ENCODE measurements around the gene ICA1L. TPM values are rescaled to one million over a fixed set of nuclear protein-coding genes. Genes with fewer than 3 reads are reported as not detected.
"Not testable (repeated sequence)": the region's sequence is repeated elsewhere in the genome, so short reads cannot be mapped to it uniquely, and the experiment has no call there.

Gene ICA1L
- total RNA-seq, result 10 to 100 TPM in 1 of 3 donors, 1 to 10 TPM in 2; 1.6 to 12.7 (median 2.6) TPM
- long read RNA-seq, donor 1, partial matches to known transcripts, result 0 of 3 reads
- long read RNA-seq, donor 1, other reads (novel, unspliced or antisense), result 1 of 3 reads
- long read RNA-seq, donor 2, partial matches to known transcripts, result 0 of 1 reads
- long read RNA-seq, donor 2, other reads (novel, unspliced or antisense), result 0 of 1 reads

- ATAC-seq (peak; percentile 79), DNase-seq (peak; percentile 53 to 78 (median 63))
- intact Hi-C loops (cut with DNase I, micrococcal nuclease), result no loop called here
- TF ChIP-seq, protein P1, sequence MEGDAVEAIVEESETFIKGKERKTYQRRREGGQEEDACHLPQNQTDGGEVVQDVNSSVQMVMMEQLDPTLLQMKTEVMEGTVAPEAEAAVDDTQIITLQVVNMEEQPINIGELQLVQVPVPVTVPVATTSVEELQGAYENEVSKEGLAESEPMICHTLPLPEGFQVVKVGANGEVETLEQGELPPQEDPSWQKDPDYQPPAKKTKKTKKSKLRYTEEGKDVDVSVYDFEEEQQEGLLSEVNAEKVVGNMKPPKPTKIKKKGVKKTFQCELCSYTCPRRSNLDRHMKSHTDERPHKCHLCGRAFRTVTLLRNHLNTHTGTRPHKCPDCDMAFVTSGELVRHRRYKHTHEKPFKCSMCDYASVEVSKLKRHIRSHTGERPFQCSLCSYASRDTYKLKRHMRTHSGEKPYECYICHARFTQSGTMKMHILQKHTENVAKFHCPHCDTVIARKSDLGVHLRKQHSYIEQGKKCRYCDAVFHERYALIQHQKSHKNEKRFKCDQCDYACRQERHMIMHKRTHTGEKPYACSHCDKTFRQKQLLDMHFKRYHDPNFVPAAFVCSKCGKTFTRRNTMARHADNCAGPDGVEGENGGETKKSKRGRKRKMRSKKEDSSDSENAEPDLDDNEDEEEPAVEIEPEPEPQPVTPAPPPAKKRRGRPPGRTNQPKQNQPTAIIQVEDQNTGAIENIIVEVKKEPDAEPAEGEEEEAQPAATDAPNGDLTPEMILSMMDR (IDR thresholded peaks at IDR 0.05), result no peak
- H3K4me1 ChIP-seq (ENCODE audit: low read depth), result peaks cover 2% of the 10 kb centered on the region
- H3K9me3 ChIP-seq, result no peaks in the 10 kb centered on the region
- H3K36me3 ChIP-seq (ENCODE audit: low read depth), result no peaks in the 10 kb centered on the region
- peak within 1 kb of the TSS; percentile 42 for H3K4me3 ChIP-seq
Observed at GRCh38 chr2:202871300-202872141, at the start of gene ICA1L. ICA1L (minus strand) TSS chr2:202871766; CDS start chr2:202829009, 42,757 bp downstream.

DNA sequence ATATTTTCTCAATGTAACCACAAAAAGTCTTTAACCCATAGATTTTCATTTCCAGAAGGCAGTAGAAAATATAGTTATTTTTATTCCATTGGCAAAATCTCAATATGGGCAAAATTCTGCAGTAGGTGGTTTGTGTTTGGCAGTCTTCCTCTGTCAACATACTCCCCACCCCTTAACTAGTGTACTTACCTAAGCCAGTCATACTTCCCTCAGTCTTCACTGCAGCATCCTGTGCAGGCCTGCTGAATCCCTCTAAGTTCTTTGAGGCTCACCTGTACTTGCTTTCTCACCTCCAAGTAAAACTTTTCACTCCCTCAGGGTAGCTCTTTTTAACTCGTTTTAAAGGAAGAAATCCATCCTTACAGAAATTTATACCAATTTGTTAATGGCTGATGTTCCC is 47.3 kb upstream of the ICA1L start:
- intact Hi-C loops (cut with DNase I, micrococcal nuclease), result no loop called here
- Histone ChIP-seq H3K9me3 (no peaks in the 10 kb centered on the region), H3K4me3 (no peak overlapping the region), H3K36me3 (ENCODE audit: low read depth) (no peaks in the 10 kb centered on the region), H3K4me1 (ENCODE audit: low read depth) (no peaks in the 10 kb centered on the region)
- TF ChIP-seq, protein P1 (IDR thresholded peaks at IDR 0.05), result no peak
- ATAC-seq (no peak), DNase-seq (no peak)

DNA sequence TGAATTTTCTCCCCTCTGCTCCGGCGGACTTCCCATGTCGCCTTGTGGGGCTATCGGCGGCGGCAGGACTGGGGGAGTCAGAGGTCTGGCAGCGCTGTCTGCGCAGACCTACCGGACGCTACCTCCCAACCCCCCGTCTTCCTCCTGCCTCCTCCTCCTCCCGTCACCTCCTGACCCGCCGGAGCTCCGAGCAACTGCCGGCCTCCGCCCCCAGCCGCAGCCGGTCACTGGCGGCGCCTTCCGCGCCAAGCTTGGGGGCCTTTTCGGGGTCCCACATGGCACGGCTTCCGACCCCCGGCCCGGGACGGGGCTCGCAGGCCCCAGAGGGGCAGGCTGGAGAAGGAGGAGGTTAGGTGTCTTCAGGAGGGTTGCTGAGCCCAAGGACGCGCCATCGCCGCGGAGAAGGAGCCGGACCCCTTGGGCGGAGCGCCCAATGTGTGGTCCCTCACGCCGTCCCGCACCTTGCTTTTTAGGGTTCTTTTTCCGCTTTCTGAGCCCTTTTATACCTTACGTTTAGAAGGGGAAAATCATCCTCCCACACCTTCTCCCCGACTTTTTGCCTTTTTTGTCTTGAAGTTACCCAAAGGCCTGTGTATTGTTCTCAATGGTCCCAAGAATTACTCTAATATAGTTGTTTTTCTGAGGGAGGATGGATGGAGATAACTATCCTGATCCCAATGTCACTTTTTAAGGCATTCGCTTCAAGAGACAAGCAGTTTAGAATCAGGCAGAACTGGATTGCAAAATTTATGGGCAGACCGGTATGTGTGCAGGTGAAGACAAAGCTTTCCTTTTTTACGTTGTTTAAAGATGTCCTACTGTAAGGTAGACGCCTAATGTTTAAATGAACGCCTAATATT is 41.0 kb upstream of the ICA1L start:
- intact Hi-C loops (cut with DNase I, micrococcal nuclease); H3K9me3 ChIP-seq; H3K36me3 ChIP-seq (ENCODE audit: low read depth): not testable (repeated sequence)

DNA sequence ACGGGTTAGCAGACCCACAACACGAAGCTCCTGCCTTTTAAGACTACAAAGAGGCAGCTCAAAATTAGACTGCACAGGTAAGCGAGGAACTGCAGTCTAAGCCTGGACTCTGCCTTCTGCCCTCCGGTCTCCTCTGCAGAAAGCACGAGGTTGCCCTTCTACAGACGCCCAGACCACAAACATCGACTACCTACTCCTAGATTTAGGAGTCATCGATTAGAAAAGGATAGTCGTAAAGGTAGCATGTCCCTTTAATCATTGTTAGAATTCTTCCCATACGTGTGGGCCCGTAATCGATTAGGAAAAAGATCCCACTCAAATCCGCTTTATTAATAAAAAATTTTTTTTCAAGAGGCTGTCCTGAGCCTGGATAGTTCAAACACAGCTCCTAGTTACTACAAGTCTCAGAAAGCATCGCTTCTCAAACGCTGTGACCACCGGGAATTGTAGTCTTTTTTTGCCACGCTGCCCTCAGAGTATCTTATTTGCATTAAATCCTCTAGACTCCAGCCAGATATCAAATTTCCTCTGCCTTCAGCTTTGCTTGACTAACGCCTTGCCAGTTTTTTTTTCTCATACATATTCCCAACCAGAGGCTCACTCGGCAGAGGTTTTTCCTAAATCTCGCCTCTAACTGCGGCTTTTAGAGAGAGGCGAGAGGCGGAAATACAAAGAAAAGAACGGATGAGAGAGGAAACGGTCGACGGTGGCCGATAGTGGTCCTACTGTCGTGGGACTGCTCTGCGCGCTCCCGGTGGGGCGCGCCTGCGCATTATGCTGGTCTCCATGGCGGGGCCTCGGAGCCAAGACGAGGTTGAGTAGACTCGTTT is 40.2 kb upstream of the ICA1L start, which contains the start of the genes CARF and WDR12:
Gene CARF, plus strand, starts transcription at position 764 of the 830 bp plus-strand sequence. CDS start 29,628 bp downstream, outside the sequence.
Gene WDR12, minus strand, starts transcription at position 162 of the 830 bp plus-strand sequence. CDS start 197 bp downstream, outside the sequence.
- no peaks in the 10 kb centered on the region for H3K9me3 ChIP-seq
- intact Hi-C loops (cut with DNase I, micrococcal nuclease), result no loop called here
- H3K36me3 ChIP-seq (ENCODE audit: low read depth), result no peaks in the 10 kb centered on the region
- TF ChIP-seq, protein P1 (IDR thresholded peaks at IDR 0.05), result no peak
- ATAC-seq, result peak; percentile 97
- peaks cover 8% of the 10 kb centered on the region for H3K4me1 ChIP-seq (ENCODE audit: low read depth)
- peak; percentile 92 to 98 (median 94) for DNase-seq
- H3K4me3 ChIP-seq, result peak within 1 kb of the TSS; percentile 50

More for the DNA sequence above, 41.0 kb upstream of the ICA1L start:
- H3K4me3 ChIP-seq, result peak overlapping the region; percentile 50
- ATAC-seq, result peak; percentile 82
- DNase-seq, result peak in 2 of 3 donors; percentile 9 to 57
- H3K4me1 ChIP-seq (ENCODE audit: low read depth), result not testable (repeated sequence)

GRCh38 chr2:202911203-202911511 is 39.6 kb upstream of the ICA1L start:
- intact Hi-C loops (cut with DNase I, micrococcal nuclease), result no loop called here
- H3K9me3 ChIP-seq, result no peaks in the 10 kb centered on the region
- TF ChIP-seq, protein P1 (IDR thresholded peaks at IDR 0.05), result no peak
- peaks cover 8% of the 10 kb centered on the region for H3K4me1 ChIP-seq (ENCODE audit: low read depth)
- ATAC-seq (no peak), DNase-seq (no peak)
- H3K36me3 ChIP-seq (ENCODE audit: low read depth), result no peaks in the 10 kb centered on the region
- H3K4me3 ChIP-seq, result peak overlapping the region; percentile 50
